HCT116 (cell line): Measurements from ENCODE around the gene YEATS4. TPM values are rescaled to one million over a fixed set of nuclear protein-coding genes. Genes with fewer than 3 reads are reported as not detected.

Experiments used
- ATAC-seq: fragments of 200-7000 bp; cut with Tn5 transposase; 2 replicates; pipeline ENCODE4 v1.9.1; 2020; ENCODE audit warnings: mild to moderate bottlenecking, moderate library complexity
- BruUV-seq: library from RNA; stranded (reverse); fragments of 400-500 nt; replicated peaks from 2 replicates; lab custom pipeline; 2021; lab: Mats Ljungman, UMichigan
- CTCF ChIA-PET: fragments of 300-600 bp; sonication (Branson Sonifier 250); formaldehyde crosslinking; loops from one replicate; lab custom pipeline; 2021; ENCODE audit warnings: antibody characterized with exemption; lab: Charles Lee
- POLR2A ChIA-PET: fragments of 300-600, 350-600 bp; sonication (Branson Sonifier 250); formaldehyde crosslinking; loops from one replicate; lab custom pipeline; 2021; ENCODE audit warnings: antibody characterized with exemption; lab: Charles Lee
- RAD21 ChIA-PET, 2 experiments: fragments of 300-600 bp; sonication (Branson Sonifier 250); formaldehyde crosslinking; loops; one replicate each; lab custom pipeline; 2023; ENCODE audit warnings: low total read pairs in 2 of 2; ENCODE audit not compliant: uncharacterized antibody in 2 of 2, unreplicated experiment in 2 of 2, low non-redundant PET in 1 of 2; lab: Charles Lee
- DNase-seq: peaks from one replicate; pipeline ENCODE4 v3.0.0-alpha.2; 2010; ENCODE audit warnings: low read depth, low spot score
- H2AFZ ChIP-seq: fragments of 200-600 bp; shearing (Covaris generic), sonication (generic); 2 replicates; pipeline ENCODE4 v1.6.1; 2017; ENCODE audit warnings: low read depth, mixed run types, mixed read lengths, antibody characterized with exemption, low read length; ENCODE audit not compliant: poor library complexity, severe bottlenecking
- H3K27ac ChIP-seq: 2 replicates; pipeline ENCODE4 v1.5.1; 2012; ENCODE audit warnings: low read depth, low read length
- H3K27me3 ChIP-seq: fragments of 200-600 bp; sonication (generic); 2 replicates; pipeline ENCODE4 v1.6.1; 2016; ENCODE audit warnings: mixed run types, low read length, mixed read lengths; ENCODE audit not compliant: insufficient read depth
- H3K36me3 ChIP-seq, 2 experiments: fragments of 200-500 bp in 1 of 2; fragments of 200-600 bp in 1 of 2; sonication (Bioruptor generic) in 1 of 2; sonication (generic) in 1 of 2; 2 replicates each; pipeline versions ENCODE4 v1.5.1 to v1.6.1; 2014 to 2016; ENCODE audit warnings: low read length in 2 of 2, inconsistent platforms in 1 of 2, mixed read lengths in 1 of 2, mixed run types in 1 of 2; ENCODE audit not compliant: insufficient read depth in 2 of 2, control insufficient read depth in 1 of 2
- H3K4me1 ChIP-seq, 2 experiments: fragments of 200-600 bp in 1 of 2; sonication (generic) in 1 of 2; 2 replicates each; pipeline versions ENCODE4 v1.5.1 to v1.6.1; 2012 to 2017; ENCODE audit warnings: low read length in 2 of 2, inconsistent platforms in 1 of 2, mild to moderate bottlenecking in 1 of 2, mixed read lengths in 1 of 2, mixed run types in 1 of 2, moderate library complexity in 1 of 2; ENCODE audit not compliant: insufficient read depth in 2 of 2, control insufficient read depth in 1 of 2
- H3K4me2 ChIP-seq: fragments of 200-600 bp; sonication (generic); 2 replicates; pipeline ENCODE4 v1.6.1; 2017; ENCODE audit warnings: mixed run types, low read length, mixed read lengths
- H3K4me3 ChIP-seq, 2 experiments: fragments of 200-600 bp in 1 of 2; sonication (generic) in 1 of 2; replicated peaks in 1 of 2; 2 replicates each; pipeline ENCODE4 v1.5.1; 2011 to 2016; ENCODE audit warnings: low read length in 2 of 2, control low read depth in 1 of 2, low read depth in 1 of 2, mild to moderate bottlenecking in 1 of 2, mixed read lengths in 1 of 2, mixed run types in 1 of 2
- H3K79me2 ChIP-seq: fragments of 200-600 bp; sonication (generic); 2 replicates; pipeline ENCODE4 v1.6.1; 2017; ENCODE audit warnings: mild to moderate bottlenecking, mixed run types, low read length, moderate library complexity, mixed read lengths; ENCODE audit not compliant: insufficient read depth
- H3K9ac ChIP-seq: fragments of 200-600 bp; sonication (generic); 2 replicates; pipeline ENCODE4 v1.6.1; 2016; ENCODE audit warnings: low read length, mixed read lengths
- H3K9me2 ChIP-seq: fragments of 200-600 bp; sonication (generic), shearing (Covaris generic); 2 replicates; pipeline ENCODE4 v1.6.1; 2017; ENCODE audit warnings: mixed run types, mild to moderate bottlenecking, moderate library complexity; ENCODE audit not compliant: insufficient read depth
- H3K9me3 ChIP-seq, 2 experiments: fragments of 200-500 bp in 1 of 2; fragments of 200-600 bp in 1 of 2; sonication (Bioruptor generic) in 1 of 2; sonication (generic) in 1 of 2; 2 replicates each; pipeline ENCODE4 v1.6.1; 2014 to 2017; ENCODE audit warnings: low read length in 2 of 2, mixed read lengths in 2 of 2, inconsistent platforms in 1 of 2, low read depth in 1 of 2, mild to moderate bottlenecking in 1 of 2, mixed run types in 1 of 2, moderate library complexity in 1 of 2; ENCODE audit not compliant: control insufficient read depth in 1 of 2, insufficient read depth in 1 of 2
- H4K20me1 ChIP-seq: fragments of 200-600 bp; sonication (generic), shearing (Covaris generic); 2 replicates; pipeline ENCODE4 v1.6.1; 2017; ENCODE audit warnings: mixed run types, mild to moderate bottlenecking, moderate library complexity; ENCODE audit not compliant: insufficient read depth
- CBX3 ChIP-seq: IDR thresholded peaks from 2 replicates; pipeline ENCODE4 v1.6.1; 2012; ENCODE audit warnings: low read depth
- CTCF ChIP-seq, 3 experiments: fragments of 200-600 bp in 1 of 3; sonication (generic) in 1 of 3; IDR thresholded peaks in 2 of 3; conservative IDR thresholded peaks in 1 of 3; 2 replicates each; pipeline ENCODE4 v1.5.1; 2012 to 2017; ENCODE audit warnings: low read depth in 2 of 3, low read length in 2 of 3, antibody characterized with exemption in 1 of 3, borderline replicate concordance in 1 of 3, control low read depth in 1 of 3, mild to moderate bottlenecking in 1 of 3, mixed read lengths in 1 of 3, mixed run types in 1 of 3, moderate library complexity in 1 of 3; ENCODE audit not compliant: insufficient read depth in 1 of 3
- EZH2 ChIP-seq: fragments of 200-600 bp; sonication (generic); IDR thresholded peaks from 2 replicates; pipeline ENCODE4 v1.6.1; 2017; ENCODE audit warnings: antibody characterized with exemption, mixed run types
- EZH2phosphoT487 ChIP-seq: fragments of 200-600 bp; IDR thresholded peaks from 2 replicates; pipeline ENCODE4 v1.6.1; 2018; ENCODE audit warnings: antibody characterized with exemption, borderline replicate concordance
- SIN3A ChIP-seq: IDR thresholded peaks from 2 replicates; pipeline ENCODE4 v1.6.1; 2012; ENCODE audit warnings: low read depth
- ZBTB33 ChIP-seq: IDR thresholded peaks from 2 replicates; pipeline ENCODE4 v1.6.1; 2011; ENCODE audit warnings: mild to moderate bottlenecking, low read length, moderate library complexity; ENCODE audit not compliant: insufficient replicate concordance; ENCODE audit errors: extremely low read depth
- ZFX ChIP-seq: fragments of 450-650 bp; IDR thresholded peaks from 2 replicates; pipeline ENCODE4 v1.6.1; 2017
- ZNF274 ChIP-seq: fragments of 200-500 bp; sonication (Bioruptor generic); IDR thresholded peaks from 2 replicates; pipeline ENCODE4 v1.6.1; 2014; ENCODE audit warnings: mild to moderate bottlenecking, low read depth, low read length, inconsistent platforms
- intact Hi-C: fragments of 100-400 bp; cut with micrococcal nuclease; formaldehyde crosslinking; loops from 2 replicates; pipeline ENCODE4 v1.10.0; 2022
- total RNA-seq: library from RNA; stranded (reverse); gene quantifications from one replicate; pipeline ENCODE4 v1.2.1, GENCODE V29; 2021; ENCODE audit not compliant: unreplicated experiment

YEATS4 gene
- total RNA-seq, 1 experiment from 2014 or later, result 32.0 TPM

- ChIA-PET CTCF (no interaction called here), RAD21 (no interaction called here), POLR2A (no interaction called here)
- H3K27me3 ChIP-seq, result no peaks in the 10 kb centered on the region
- ATAC-seq, result no peak
- H3K9ac ChIP-seq, result no peak overlapping the region
- no peaks in the 10 kb centered on the region for H4K20me1 ChIP-seq
- no peaks in the 10 kb centered on the region for H3K4me1 ChIP-seq
- H3K27ac ChIP-seq, result no peak overlapping the region
- H3K4me3 ChIP-seq, result no peak overlapping the region
- no peak for DNase-seq
- intact Hi-C loops, result no loop called here
- no peaks in the 10 kb centered on the region for H3K79me2 ChIP-seq
- no peak overlapping the region for H3K4me2 ChIP-seq
- no peaks in the 10 kb centered on the region for H3K9me2 ChIP-seq
- H2AFZ ChIP-seq, result no peak overlapping the region
- TF ChIP-seq ZBTB33 (no peak), CTCF (IDR thresholded peaks at IDR 0.05 in 2 of 3, conservative IDR thresholded peaks at IDR 0.05 in 1 of 3; ENCODE audit: borderline replicate concordance in 1 of 3, insufficient read depth in 1 of 3, low read depth in 2 of 3, low read length in 2 of 3) (no peak), ZNF274 (no peak), CBX3 (no peak), EZH2phosphoT487 (no peak), EZH2 (no peak), SIN3A (no peak), ZFX (no peak)
- H3K9me3 ChIP-seq, result no peaks in the 10 kb centered on the region
- BruUV-seq, result no TSS peak
- H3K36me3 ChIP-seq, result no peaks in the 10 kb centered on the region
These were observed 19.5 kb upstream of the YEATS4 start for GRCh38 chr12:69339999-69340398.
